GM12872 (cell line): ENCODE measurements around the gene SOX15.

ENCODE experiments used
- CTCF ChIP-seq: IDR thresholded peaks from 3 replicates; pipeline ENCODE4 v1.5.1; 2011; ENCODE audit warnings: low read depth, mild to moderate bottlenecking, low read length, moderate library complexity; ENCODE audit not compliant: insufficient read depth

The SOX15 gene

GRCh38 chr17:7627250-7628121, 37.6 kb upstream of the SOX15 start, which contains the start of gene SAT2:
Gene SAT2, minus strand, starts transcription at chr17:7627821. Its CDS starts 186 bp downstream, at chr17:7627635.
- TF ChIP-seq CTCF, result no peak

GRCh38 chr17:7626956-7627249, 37.0 kb upstream of the SOX15 start:
- no peak for TF ChIP-seq CTCF

GRCh38 chr17:7626307-7626706, 36.4 kb upstream of the SOX15 start:
- no peak for TF ChIP-seq CTCF

GRCh38 chr17:7623661-7624060, 33.8 kb upstream of the SOX15 start:
- TF ChIP-seq CTCF, result no peak

GRCh38 chr17:7620835-7621234, 30.9 kb upstream of the SOX15 start:
- TF ChIP-seq CTCF, result no peak

GRCh38 chr17:7618608-7619007, 28.7 kb upstream of the SOX15 start:
- no peak for TF ChIP-seq CTCF

GRCh38 chr17:7615265-7615747, 25.4 kb upstream of the SOX15 start:
- no peak for TF ChIP-seq CTCF
